ENCODE measurements around the gene SNX12.
"Not testable (repeated sequence)": the region's sequence is repeated elsewhere in the genome, so short reads cannot be mapped to it uniquely, and the experiment has no call there.

The SNX12 gene

GRCh38 chrX:71091263-71091662 lies 23.1 kb upstream of the SNX12 start:
- DNase-seq (ENCODE audit: low read depth), result no peak

- DNase-seq (ENCODE audit: low read depth), result no peak
Measured at GRCh38 chrX:71085900-71086299, 17.8 kb upstream of the SNX12 start.

DNA sequence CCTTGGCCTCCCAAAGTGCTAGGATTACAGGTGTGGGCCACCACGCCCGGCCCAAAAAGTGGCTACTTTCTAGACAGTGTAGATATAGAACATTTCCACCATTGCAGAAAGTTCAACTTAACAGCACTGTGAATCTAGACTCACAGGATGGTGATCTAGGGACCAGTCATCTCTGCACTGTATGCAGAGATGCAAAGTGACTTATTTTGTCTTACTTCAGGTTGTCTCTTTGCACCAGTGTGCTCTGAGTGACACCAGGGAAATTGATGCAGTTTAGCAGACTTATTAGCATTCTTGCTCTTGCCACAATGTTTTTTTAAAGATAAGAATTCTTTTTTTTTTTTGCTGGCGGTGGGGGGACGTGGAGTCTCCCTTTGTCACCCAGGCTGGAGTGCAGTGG lies 14.7 kb upstream of the SNX12 start:
- no peak for DNase-seq (ENCODE audit: low read depth)

- DNase-seq (ENCODE audit: low read depth), result no peak
Measured at GRCh38 chrX:71082124-71082647, 14.1 kb upstream of the SNX12 start.

DNA sequence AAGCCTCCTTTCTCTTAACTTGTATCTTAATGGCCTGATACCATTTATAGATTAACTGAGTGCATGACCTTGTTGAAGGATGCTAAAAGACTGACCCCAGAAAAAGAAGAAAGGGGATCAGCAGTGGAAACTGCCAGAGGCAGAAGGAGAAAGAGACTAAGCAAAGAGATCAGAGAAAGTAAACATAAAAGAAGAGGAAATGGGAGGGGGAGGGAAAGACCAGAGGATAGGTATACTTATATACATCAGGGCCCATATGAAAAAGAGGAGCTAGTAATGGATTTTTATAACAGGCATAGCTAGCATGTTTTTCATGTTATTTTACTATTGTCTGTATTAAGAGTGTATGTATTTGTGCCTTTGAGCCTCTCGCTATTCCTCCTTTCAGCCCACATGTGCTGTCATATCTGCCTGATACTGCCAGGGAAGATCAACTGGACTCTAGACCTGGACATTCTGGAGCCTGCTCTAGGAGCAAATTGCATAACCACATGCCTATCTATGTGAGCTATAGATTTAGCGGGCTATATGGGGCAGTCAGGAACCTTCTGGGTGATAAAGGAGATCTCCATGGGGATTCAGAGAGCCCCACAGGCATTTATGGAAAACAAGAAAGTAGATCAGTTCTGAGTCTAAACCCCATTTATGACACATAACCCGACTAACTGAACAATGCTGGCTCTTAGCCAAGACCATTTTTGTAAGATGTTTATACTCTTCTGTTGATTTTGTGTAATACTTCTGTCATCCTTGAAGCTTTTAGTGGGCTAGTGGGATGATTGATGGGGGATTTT lies 13.4 kb upstream of the SNX12 start:
- no peak for DNase-seq (ENCODE audit: low read depth)

DNA sequence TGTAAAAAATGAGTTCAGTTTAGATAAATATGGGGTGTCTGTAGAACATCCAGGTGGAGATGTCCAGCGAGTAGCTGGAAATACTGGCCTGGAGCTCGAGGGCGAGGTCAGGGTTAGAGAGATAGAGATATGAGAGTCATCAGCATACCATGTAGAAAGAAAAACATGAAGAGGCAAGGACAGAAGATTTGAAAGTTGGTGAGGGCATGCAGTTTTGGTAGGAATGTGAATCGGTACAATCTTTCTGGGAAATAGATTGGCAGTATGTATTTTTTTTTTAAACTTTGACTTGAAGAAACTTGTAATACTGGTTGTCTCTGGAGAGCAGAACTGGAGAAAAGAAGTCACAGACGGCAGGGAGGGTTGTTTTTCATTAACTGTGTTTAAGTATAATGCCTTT lies 2.4 kb upstream of the SNX12 start:
- no peak for DNase-seq (ENCODE audit: low read depth)

DNA sequence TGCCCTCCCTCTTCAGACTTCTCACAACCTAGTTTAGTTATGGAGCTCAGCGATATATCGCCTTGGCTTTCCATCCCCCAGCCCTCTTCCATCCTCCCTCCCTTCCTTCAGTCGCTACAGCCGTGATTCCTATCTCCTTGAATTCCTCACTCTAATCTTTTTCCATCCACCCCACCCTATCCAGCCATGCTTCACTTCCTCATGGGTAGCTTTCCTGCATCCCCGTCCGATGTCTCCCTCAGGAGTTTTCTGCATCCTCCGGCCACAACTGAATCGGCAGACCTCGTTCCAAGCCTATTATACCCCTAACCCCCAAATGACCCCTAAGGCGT lies 456 bp downstream of the SNX12 start:
- no peak for DNase-seq (ENCODE audit: low read depth)

DNA sequence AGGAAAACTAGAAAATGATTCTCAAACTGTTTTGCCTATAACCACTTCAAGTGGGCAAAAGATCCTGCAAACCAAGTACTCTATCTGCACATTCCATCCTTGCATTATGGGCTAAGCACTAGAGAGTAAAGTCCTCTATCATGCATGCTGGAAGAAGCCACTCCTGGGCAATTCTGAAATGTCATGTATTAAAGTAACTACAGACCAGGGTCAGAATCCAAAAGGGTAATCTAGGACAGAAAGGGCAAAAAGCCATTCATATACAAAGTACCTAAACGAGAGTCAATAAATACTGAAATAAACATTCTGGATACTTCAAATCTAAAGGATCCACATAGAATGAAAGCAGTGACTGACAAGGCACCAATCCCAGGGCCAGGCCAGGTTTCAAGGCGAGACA lies 1.0 kb downstream of the SNX12 start:
- no peak for DNase-seq (ENCODE audit: low read depth)

GRCh38 chrX:71060127-71060526 lies 8.0 kb downstream of the SNX12 start:
- no peak for DNase-seq (ENCODE audit: low read depth)

GRCh38 chrX:71057848-71058530 lies 10.1 kb downstream of the SNX12 start:
- DNase-seq (ENCODE audit: low read depth), result no peak

- no peak for DNase-seq (ENCODE audit: low read depth)
Measured at GRCh38 chrX:71056867-71057266, 11.3 kb downstream of the SNX12 start.

GRCh38 chrX:71053217-71053621 lies 14.9 kb downstream of the SNX12 start:
- no peak for DNase-seq (ENCODE audit: low read depth)

DNA sequence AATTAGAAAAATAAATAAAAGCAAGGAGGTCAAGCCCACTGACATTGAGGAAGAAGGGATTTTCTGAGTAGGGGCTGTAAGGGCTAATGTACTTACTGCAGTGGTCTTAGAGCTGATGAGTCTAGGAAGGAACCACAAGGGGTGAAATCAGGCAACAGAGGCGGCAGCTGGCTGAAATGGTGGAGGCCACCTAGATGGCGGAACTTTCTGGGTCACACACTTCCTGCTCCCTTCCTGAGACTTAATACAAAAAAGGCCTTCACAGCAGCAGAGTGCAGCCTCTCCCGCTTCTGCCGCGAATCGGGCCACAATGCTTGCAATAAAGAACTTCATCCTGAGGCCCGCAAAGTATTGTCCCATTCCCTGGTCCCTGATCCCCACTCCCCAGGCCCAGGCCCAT lies 15.4 kb downstream of the SNX12 start:
- no peak for DNase-seq (ENCODE audit: low read depth)

DNA sequence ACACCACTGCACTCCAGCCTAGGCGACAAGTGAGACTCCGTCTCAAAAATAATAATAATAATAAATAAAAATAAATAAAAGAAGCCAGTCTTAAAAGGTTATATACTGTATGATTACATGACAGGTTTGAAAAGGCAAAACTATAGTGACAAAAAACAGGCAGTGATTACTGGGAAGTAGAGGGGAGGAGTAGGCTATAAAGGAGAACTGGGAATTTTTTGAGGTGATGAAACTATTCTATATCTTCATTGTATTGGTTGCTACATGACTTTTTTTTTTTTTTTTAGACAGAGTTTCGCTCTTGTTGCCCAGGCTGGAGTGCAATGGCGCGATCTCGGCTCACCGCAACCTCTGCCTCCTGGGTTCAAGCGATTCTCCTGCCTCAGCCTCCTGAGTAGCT lies 20.2 kb downstream of the SNX12 start:
- not testable (repeated sequence) for DNase-seq (ENCODE audit: low read depth)

DNA sequence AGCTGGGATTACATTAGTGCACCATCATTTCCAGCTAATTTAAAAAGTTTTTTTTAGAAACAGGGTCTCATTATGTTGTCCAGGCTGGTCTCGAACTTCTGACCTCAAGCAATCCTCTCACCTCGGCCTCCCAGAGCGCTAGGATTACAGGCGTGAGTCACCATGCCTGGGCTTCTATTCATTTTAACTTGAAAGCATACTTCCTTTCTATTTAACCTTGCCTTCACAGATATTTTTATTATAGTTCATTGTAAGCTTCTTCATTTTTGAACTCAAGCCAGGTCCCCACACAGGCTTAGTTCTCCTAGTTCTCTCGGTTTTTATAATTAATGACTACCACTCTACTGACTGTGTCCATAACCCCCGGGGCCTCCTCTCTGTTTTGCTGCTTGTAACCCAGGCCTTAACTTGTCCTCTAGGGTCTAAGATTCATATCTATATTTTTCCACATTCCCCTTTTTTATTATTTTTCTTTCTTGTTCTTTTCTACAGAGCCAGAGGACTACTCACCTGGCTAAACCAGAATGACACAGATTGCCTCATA lies 50.7 kb downstream of the SNX12 start:
- no peak for DNase-seq (ENCODE audit: low read depth)
